Measurements from ENCODE around the gene TRAP1.
"Not testable (repeated sequence)": the region's sequence is repeated elsewhere in the genome, so short reads cannot be mapped to it uniquely, and the experiment has no call there.

Gene TRAP1

DNA sequence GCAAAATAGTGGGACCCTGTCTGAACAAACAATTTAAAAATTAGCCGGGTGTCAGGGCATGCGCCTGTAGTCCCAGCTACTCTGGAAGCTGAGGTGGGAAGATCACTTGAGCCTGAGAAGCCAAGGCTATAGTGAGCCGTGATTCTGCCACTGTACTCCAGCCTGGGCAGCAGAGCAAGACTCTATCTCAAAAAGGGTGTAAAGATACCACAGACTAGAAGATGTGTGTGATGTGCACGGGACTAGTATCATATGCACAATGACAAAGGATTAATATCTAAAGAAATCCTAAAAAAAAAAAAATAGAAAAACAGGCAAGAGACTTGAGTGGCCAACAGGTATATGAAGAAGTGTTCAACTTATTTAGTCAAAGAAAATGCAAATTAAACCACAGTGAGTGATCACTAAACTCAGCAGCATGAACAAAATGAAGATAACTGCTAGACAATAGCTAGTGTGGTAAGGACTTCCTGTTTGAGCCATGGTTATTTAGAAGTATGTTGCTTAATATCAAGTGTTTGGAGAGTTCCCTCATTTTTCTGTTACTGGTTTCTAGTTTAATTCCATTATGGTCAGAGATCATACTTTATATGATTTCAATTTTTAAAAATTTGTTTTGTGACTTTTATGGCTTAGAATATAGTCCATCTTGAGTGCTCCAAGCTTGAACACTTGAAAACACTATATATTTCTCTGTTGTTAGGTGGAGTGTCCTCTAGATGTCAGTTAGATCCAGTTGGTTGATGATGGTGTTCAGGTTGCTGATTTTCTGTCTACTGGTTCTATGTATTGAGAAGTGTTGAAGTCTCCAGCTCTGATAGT lies 91.2 kb downstream of the TRAP1 start:
- DNase-seq (ENCODE audit: low spot score in 2 of 2) (peak in 1 of 2 donors; percentile 20), ATAC-seq (ENCODE audit: low read depth) (peak; percentile 89)
- H3K4me3 Mint-ChIP-seq = peak overlapping the region; percentile 32

DNA sequence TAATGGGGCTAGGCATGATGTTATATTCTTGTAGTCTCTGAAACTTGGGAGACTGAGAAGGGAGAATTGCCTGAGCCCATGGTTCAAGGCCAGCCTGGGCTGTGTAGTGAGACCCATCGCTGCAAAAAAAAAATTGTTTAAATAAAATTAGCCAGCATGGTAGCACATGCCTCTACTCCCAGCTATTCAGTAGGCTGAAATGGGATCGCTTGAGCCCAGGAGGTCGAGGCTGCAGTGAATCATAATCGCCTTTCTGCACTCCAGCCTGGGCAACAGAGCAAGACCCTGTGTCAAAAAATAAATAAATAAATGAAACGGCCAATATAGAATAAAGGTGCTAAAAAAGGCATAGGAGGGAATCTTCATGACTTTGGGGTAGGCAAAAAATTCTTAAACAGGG lies 92.0 kb downstream of the TRAP1 start:
- Mint-ChIP-seq H3K4me3 (no peak overlapping the region), H3K27me3 (no peaks in the 10 kb centered on the region), H3K4me1 (peaks cover 25% of the 10 kb centered on the region), H3K36me3 (peaks cover 1% of the 10 kb centered on the region), H3K9me3 (no peaks in the 10 kb centered on the region), H3K27ac (no peak overlapping the region)
- ATAC-seq (ENCODE audit: low read depth) = no peak
- no peak for DNase-seq (ENCODE audit: low spot score in 2 of 2)

More for the DNA sequence above, 91.2 kb downstream of the TRAP1 start:
- Mint-ChIP-seq H3K36me3 (peaks cover under 1% of the 10 kb centered on the region), H3K27me3 (no peaks in the 10 kb centered on the region), H3K27ac (peak overlapping the region; percentile 72), H3K4me1 (peaks cover 25% of the 10 kb centered on the region), H3K9me3 (no peaks in the 10 kb centered on the region)

DNA sequence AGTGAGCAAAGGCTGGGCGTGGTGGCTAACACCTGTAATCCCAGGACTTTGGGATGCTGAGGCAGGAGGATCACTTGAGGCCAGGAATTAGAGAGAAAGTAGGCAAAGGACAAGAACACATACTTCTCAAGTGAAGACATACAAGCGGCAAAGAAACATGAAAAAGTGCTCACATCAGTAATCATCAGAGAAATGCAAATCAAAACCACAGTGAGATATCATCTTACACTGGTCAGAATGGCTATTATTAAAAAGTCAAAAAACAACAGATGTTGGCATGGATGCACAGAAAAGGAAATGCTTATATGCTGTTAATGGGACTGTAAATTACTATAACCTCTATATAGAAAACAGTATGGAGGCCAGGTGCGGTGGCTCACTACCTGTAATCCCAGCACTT lies 93.7 kb downstream of the TRAP1 start:
- Mint-ChIP-seq H3K36me3 (peaks cover 1% of the 10 kb centered on the region), H3K9me3 (no peaks in the 10 kb centered on the region), H3K27ac (peak overlapping the region; percentile 5), H3K27me3 (no peaks in the 10 kb centered on the region), H3K4me3 (peak overlapping the region; percentile 69), H3K4me1 (peaks cover 28% of the 10 kb centered on the region)
- DNase-seq (ENCODE audit: low spot score in 2 of 2) (no peak), ATAC-seq (ENCODE audit: low read depth) (peak; percentile 10)

DNA sequence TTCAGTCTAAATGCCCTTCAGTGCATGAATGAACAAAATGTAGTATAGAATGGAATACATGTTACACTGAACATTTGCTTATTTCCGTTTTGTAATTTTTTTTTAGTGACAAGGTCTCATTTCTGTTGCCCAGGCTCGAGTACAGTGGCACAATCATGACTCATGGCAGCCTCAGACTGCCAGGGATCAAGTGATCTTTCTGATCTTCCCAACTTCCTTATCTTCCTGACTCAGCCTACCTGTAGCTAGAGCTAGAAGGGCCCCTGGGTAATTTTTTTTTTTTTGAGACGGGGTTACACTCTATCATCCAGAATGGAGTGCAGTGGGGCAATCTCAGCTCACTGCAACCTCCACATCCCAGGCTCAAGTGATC lies 98.6 kb downstream of the TRAP1 start:
- H3K27ac Mint-ChIP-seq = no peak overlapping the region
- ATAC-seq (ENCODE audit: low read depth) (peak; percentile 22), DNase-seq (ENCODE audit: low spot score in 2 of 2) (no peak)
- no peaks in the 10 kb centered on the region for H3K27me3 Mint-ChIP-seq
- no peaks in the 10 kb centered on the region for H3K9me3 Mint-ChIP-seq
- peaks cover 5% of the 10 kb centered on the region for H3K36me3 Mint-ChIP-seq
- H3K4me1 Mint-ChIP-seq = peaks cover 18% of the 10 kb centered on the region
- H3K4me3 Mint-ChIP-seq = no peak overlapping the region

DNA sequence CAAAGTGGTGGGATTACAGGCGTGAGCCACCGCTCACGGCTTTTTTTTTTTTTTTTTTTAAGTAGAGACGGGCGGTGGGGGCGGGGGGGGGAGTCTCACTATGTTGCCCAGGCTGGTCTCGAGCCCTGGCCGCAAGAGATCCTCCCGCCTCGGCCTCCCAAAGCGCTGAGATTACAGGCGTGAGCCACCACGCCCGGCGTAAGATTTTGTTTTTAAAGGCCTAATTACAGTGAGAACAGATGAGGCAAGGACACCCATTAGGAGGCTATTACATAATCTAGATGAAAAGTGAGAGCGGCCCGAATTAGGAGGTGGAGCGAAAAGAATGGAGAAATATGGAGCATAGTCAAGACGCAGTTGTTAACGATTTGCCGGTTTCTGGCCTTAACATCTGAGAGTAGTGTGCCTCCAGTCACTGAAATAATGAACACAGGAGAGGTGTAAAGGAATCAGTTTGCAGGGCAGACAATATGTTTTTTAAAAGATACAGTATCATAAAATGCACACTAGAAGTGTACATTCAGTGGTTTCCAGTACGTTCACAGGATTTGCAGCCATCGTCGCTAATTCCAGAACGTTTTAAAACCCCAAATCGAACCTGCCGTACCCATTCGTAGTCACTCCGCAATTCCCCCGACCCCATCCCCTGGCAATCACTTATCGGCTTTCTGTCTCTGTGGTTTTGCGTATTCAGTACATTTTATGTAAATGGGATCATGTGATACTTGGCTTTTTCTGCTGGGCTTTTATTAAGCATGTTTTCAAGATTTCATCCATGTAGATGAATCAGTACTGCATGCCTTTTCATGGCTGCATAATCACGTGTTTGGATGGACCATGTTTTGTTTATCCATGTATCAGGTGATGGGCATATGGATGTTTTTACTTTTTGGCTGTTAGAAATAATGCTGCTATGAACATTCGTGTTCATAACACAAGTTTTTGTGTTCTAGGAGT lies 104.5 kb downstream of the TRAP1 start:
- peaks cover 30% of the 10 kb centered on the region for H3K4me1 Mint-ChIP-seq
- H3K9me3 Mint-ChIP-seq = no peaks in the 10 kb centered on the region
- peak overlapping the region; percentile 99 for H3K4me3 Mint-ChIP-seq
- DNase-seq (ENCODE audit: low spot score in 2 of 2) (no peak), ATAC-seq (ENCODE audit: low read depth) (no peak)
- peak overlapping the region; percentile 73 for H3K27ac Mint-ChIP-seq
- no peaks in the 10 kb centered on the region for H3K27me3 Mint-ChIP-seq
- peaks cover 7% of the 10 kb centered on the region for H3K36me3 Mint-ChIP-seq

DNA sequence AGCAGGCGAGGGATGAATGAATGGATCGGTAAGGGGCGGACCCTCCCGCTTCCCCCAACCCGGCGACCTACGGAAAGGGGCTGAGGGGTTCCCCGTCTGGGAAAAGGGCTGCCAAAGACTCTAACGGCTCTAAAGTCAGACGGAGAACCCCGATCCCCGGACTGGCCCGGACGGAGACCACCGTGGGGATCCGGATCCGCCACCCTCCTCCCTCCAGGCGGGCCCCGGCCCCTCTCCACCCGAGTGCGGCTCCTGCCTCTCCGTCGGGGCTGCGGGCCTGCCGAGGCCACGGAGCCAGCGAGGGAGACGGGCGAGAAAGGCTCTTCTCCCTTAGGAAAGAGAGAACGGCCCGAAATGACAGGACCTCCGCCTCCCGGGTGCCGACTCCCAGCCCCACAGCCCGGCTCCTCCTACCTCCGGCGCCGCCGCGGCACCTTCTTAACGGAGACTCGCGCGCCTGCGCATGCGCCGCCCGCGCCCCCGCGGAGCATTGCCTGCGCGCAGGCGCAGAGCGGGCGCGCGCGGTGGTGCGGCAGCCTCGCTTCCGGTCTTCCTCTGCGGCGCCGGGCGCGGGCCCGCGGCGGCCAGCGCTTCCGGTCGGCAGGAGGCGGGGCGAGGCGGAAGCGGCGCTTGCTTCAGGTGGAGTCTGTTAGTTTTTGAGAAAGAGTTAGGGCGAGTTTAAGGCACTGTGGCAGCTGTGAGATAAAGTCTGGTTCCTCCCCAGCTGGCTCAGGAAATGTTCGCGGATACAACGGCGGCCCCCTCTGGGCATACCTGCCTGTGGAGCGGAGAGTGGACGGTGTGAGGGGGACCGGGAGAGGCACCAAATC lies 106.0 kb downstream of the TRAP1 start, which contains the start of gene SLX4:
Gene SLX4, minus strand, starts transcription at position 461 of the 830 bp plus-strand sequence. CDS start 2,642 bp downstream, outside the sequence.
- ATAC-seq (ENCODE audit: low read depth) (peak; percentile 85), DNase-seq (ENCODE audit: low spot score in 2 of 2) (peak; percentile 84 to 91)
- Mint-ChIP-seq H3K27ac (peak within 1 kb of the TSS; percentile 95), H3K36me3 (peaks cover 8% of the 10 kb centered on the region), H3K4me3 (peak within 1 kb of the TSS; percentile 99), H3K27me3 (no peaks in the 10 kb centered on the region), H3K4me1 (peaks cover 40% of the 10 kb centered on the region), H3K9me3 (no peaks in the 10 kb centered on the region)

DNA sequence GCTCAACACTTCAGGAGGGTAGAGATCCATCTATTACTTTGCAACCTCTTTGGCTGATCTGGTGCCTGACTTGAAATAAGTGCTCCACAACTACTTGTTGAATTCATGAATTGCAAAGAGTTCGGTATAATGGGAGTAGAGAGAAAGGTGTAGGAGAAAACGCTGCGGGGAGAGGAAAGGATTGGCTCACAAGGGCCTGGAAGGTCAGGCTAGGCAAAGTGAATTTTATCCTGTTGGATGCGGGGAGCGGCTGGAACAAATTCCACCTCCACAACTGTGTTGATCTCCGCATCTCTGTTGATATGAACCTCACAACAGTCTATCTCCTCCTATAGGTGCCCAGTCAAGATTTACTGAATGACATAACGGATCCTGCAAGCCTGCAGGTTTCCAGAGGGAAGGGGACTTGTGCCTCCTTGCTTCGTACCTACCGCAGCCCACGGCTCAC lies 106.6 kb downstream of the TRAP1 start:
- Mint-ChIP-seq H3K27ac (peak overlapping the region; percentile 95), H3K4me1 (peaks cover 43% of the 10 kb centered on the region), H3K4me3 (peak overlapping the region; percentile 99), H3K36me3 (peaks cover 12% of the 10 kb centered on the region), H3K9me3 (no peaks in the 10 kb centered on the region), H3K27me3 (no peaks in the 10 kb centered on the region)
- no peak for DNase-seq (ENCODE audit: low spot score in 2 of 2)
- ATAC-seq (ENCODE audit: low read depth) = no peak

DNA sequence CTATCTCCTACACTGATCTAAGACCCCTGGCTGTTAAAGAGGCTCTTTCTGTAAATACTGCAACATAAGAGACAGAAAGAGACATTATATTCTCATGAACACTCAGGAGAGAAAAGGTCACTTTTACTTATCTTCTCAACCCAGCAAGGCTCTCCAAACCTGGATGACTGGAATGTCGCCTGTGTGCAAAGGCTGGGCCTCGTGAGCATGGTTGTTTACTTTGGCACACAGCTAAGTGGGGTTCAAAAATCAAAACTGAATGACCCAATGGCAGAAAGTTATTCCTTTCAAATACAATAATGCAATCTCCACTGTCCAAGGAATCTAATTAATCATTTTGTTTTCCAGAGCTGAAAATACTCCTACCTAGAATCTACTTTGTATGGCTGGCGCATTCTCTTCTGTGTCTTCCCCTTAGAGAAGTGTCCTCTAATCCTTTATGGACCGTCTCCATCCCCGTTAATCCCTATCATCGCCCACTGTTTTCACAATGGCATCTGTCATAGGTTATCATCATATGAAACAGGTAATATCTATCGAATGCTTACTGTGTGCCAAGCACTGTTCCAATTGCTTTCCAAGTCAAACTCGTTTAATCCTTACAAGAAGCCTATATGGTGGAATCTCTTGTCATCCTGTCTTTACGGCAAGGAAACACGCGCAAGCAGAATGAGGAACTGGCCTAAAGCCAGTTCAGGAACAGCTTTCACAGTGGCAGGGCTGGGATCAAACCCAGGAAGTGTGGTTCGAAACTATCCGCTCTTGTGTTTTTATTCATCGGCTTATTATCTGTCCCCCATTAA lies 107.2 kb downstream of the TRAP1 start:
- DNase-seq (ENCODE audit: low spot score in 2 of 2) (no peak), ATAC-seq (ENCODE audit: low read depth) (no peak)
- no peaks in the 10 kb centered on the region for H3K27me3 Mint-ChIP-seq
- peak overlapping the region; percentile 99 for H3K4me3 Mint-ChIP-seq
- H3K4me1 Mint-ChIP-seq = peaks cover 43% of the 10 kb centered on the region
- peak overlapping the region; percentile 95 for H3K27ac Mint-ChIP-seq
- peaks cover 11% of the 10 kb centered on the region for H3K36me3 Mint-ChIP-seq
- no peaks in the 10 kb centered on the region for H3K9me3 Mint-ChIP-seq

DNA sequence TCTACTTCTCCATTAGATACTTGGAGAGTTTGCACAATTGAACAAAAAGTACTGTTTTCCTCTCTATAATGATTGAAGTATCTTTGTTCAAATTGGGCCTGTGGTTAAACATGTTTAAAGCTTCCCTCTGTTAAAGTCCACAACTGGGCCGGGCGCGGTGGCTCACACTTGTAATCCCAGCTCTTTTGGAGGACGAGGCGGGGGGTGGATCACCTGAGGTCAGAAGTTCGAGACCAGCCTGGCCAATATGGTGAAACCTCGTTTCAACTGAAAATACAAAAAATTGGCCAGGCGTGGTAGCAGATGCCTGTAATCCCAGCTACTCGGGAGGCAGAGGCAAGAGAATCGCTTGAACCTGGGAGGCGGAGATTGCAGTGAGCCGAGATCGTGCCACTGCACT lies 108.3 kb downstream of the TRAP1 start:
- H3K27ac Mint-ChIP-seq; H3K4me3 Mint-ChIP-seq; H3K27me3 Mint-ChIP-seq; DNase-seq (ENCODE audit: low spot score in 2 of 2); H3K9me3 Mint-ChIP-seq; ATAC-seq (ENCODE audit: low read depth); H3K36me3 Mint-ChIP-seq: not testable (repeated sequence)
- peaks cover 39% of the 10 kb centered on the region for H3K4me1 Mint-ChIP-seq

DNA sequence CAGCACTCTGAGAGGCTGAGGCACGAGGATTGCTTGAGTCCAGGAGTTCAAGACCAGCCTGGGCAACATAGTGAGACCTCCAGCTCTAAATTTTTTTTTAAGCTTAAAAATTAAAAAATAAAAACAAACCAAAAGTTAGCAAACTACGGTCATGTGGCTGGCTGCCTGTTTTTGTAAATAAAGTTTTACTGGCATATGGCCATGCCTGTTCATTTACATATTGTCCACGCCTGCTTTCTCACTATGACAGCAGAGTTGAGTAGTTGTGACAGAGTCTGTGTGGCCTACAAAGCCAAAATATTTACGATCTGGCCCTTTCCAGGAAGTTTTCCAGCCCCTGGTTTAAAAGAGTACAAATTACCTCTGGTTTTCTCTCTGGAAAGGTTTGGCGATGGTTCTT lies 109.3 kb downstream of the TRAP1 start:
- no peak for ATAC-seq (ENCODE audit: low read depth)
- H3K36me3 Mint-ChIP-seq = peaks cover 5% of the 10 kb centered on the region
- no peaks in the 10 kb centered on the region for H3K27me3 Mint-ChIP-seq
- H3K9me3 Mint-ChIP-seq = no peaks in the 10 kb centered on the region
- no peak overlapping the region for H3K27ac Mint-ChIP-seq
- DNase-seq (ENCODE audit: low spot score in 2 of 2) = no peak
- no peak overlapping the region for H3K4me3 Mint-ChIP-seq
- H3K4me1 Mint-ChIP-seq = peaks cover 33% of the 10 kb centered on the region

All from memory B cell (primary cell).